ENCODE data around the gene PYY.
"Not testable (repeated sequence)": the region's sequence is repeated elsewhere in the genome, so short reads cannot be mapped to it uniquely, and the experiment has no call there.

Gene PYY

GRCh38 chr17:43931062-43931571 is 22.6 kb downstream of the PYY start:
- H3K27ac ChIP-seq: no peak overlapping the region
- ChIA-PET CTCF (interaction anchor here (0.6 kb wide), 1 partner anchor 28 kb away, joined by 3 read pairs; no protein-coding TSS in a partner anchor), POLR2A (ENCODE audit: low non-redundant PET) (no interaction called here)
- DNase-seq (ENCODE audit: low spot score): no peak
- no peak for TF ChIP-seq CTCF (conservative IDR thresholded peaks at IDR 0.05; ENCODE audit: low read depth)

- no peak for DNase-seq (ENCODE audit: low spot score)
- H3K27ac ChIP-seq: no peak overlapping the region
- ChIA-PET POLR2A (ENCODE audit: low non-redundant PET) (no interaction called here), CTCF (interaction anchor here (0.6 kb wide), 1 partner anchor 101 kb away, joined by 4 read pairs; no protein-coding TSS in a partner anchor)
- no peak for TF ChIP-seq CTCF (conservative IDR thresholded peaks at IDR 0.05; ENCODE audit: low read depth)
Measured at GRCh38 chr17:43928609-43929008, 25.1 kb downstream of the PYY start.

GRCh38 chr17:43927929-43928328 is 25.8 kb downstream of the PYY start:
- H3K27ac ChIP-seq; POLR2A ChIA-PET (ENCODE audit: low non-redundant PET); DNase-seq (ENCODE audit: low spot score): not testable (repeated sequence)
- CTCF ChIA-PET: interaction anchor here (0.6 kb wide), 1 partner anchor 102 kb away, joined by 4 read pairs; no protein-coding TSS in a partner anchor

GRCh38 chr17:43927060-43927864 is 26.5 kb downstream of the PYY start:
- POLR2A ChIA-PET (ENCODE audit: low non-redundant PET): no interaction called here
- DNase-seq (ENCODE audit: low spot score): no peak

GRCh38 chr17:43924558-43924957 is 29.2 kb downstream of the PYY start:
- TF ChIP-seq CTCF (conservative IDR thresholded peaks at IDR 0.05; ENCODE audit: low read depth): no peak
- CTCF ChIA-PET: no interaction called here
- H3K27ac ChIP-seq: no peak overlapping the region
- DNase-seq (ENCODE audit: low spot score): no peak
- POLR2A ChIA-PET (ENCODE audit: low non-redundant PET): no interaction called here

More at GRCh38 chr17:43927060-43927864, 26.5 kb downstream of the PYY start:
- TF ChIP-seq CTCF (conservative IDR thresholded peaks at IDR 0.05; ENCODE audit: low read depth): no peak
- H3K27ac ChIP-seq: no peak overlapping the region
- CTCF ChIA-PET: interaction anchor here (1.1 kb wide), 1 partner anchor 15 kb away, joined by 3 read pairs; the partner anchor contains the start of gene PPY

- no peak for TF ChIP-seq CTCF (conservative IDR thresholded peaks at IDR 0.05; ENCODE audit: low read depth)
- ChIA-PET POLR2A (ENCODE audit: low non-redundant PET) (no interaction called here), CTCF (no interaction called here)
- no peak for DNase-seq (ENCODE audit: low spot score)
- no peak overlapping the region for H3K27ac ChIP-seq
Measured at GRCh38 chr17:43920500-43921095, 33.1 kb downstream of the PYY start.

- no peak for TF ChIP-seq CTCF (conservative IDR thresholded peaks at IDR 0.05; ENCODE audit: low read depth)
- no peak overlapping the region for H3K27ac ChIP-seq
- POLR2A ChIA-PET (ENCODE audit: low non-redundant PET): no interaction called here
- no peak for DNase-seq (ENCODE audit: low spot score)
- CTCF ChIA-PET: interaction anchor here (0.6 to 0.9 kb wide), 2 partner anchors 38 to 153 kb away, joined by 3 read pairs; partner anchors contain the start of gene G6PC3
Measured at GRCh38 chr17:43918026-43918389, 35.7 kb downstream of the PYY start.

Data from RWPE1 (cell line).